Measurements from ENCODE around the gene BRINP1. TPM values are rescaled to one million over a fixed set of nuclear protein-coding genes. Genes with fewer than 3 reads are reported as not detected.

The BRINP1 gene
- total RNA-seq, 1 experiment from 2014 or later = 14.0 TPM

- Mint-ChIP-seq H3K27me3 (ENCODE audit: low read depth) (no peaks in the 10 kb centered on the region), H3K27ac (peak overlapping the region in 2 of 3 experiments; percentile 29 to 83; a peak in 1 of 7 replicates), H3K4me1 (peaks cover 39 to 53% of the 10 kb centered on the region in 2 experiments), H3K4me3 (no peak overlapping the region), H3K9me3 (no peaks in the 10 kb centered on the region), H3K36me3 (ENCODE audit: insufficient read depth in 1 of 3, low read depth in 3 of 3) (no peaks in the 10 kb centered on the region)
- TF ChIP-seq, protein P1, sequence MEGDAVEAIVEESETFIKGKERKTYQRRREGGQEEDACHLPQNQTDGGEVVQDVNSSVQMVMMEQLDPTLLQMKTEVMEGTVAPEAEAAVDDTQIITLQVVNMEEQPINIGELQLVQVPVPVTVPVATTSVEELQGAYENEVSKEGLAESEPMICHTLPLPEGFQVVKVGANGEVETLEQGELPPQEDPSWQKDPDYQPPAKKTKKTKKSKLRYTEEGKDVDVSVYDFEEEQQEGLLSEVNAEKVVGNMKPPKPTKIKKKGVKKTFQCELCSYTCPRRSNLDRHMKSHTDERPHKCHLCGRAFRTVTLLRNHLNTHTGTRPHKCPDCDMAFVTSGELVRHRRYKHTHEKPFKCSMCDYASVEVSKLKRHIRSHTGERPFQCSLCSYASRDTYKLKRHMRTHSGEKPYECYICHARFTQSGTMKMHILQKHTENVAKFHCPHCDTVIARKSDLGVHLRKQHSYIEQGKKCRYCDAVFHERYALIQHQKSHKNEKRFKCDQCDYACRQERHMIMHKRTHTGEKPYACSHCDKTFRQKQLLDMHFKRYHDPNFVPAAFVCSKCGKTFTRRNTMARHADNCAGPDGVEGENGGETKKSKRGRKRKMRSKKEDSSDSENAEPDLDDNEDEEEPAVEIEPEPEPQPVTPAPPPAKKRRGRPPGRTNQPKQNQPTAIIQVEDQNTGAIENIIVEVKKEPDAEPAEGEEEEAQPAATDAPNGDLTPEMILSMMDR (conservative IDR thresholded peaks at IDR 0.05) = no peak
- Histone ChIP-seq H3K27me3 (ENCODE audit: insufficient read depth, low read length) (no peaks in the 10 kb centered on the region), H2AFZ (ENCODE audit: low read length) (no peak overlapping the region), H3K56ac (ENCODE audit: insufficient read length, low read depth, low read length) (no peak overlapping the region), H2BK15ac (ENCODE audit: low read depth, low read length) (no peak overlapping the region), H2BK120ac (ENCODE audit: low read depth, low read length, poor library complexity, severe bottlenecking) (no peak overlapping the region), H2BK20ac (ENCODE audit: low read depth, low read length, poor library complexity, severe bottlenecking) (no peak overlapping the region), H3K9ac (ENCODE audit: extremely low read depth, insufficient read length, low read length) (no peak overlapping the region), H3K14ac (ENCODE audit: insufficient read depth, low read length) (no peak overlapping the region), H2BK5ac (ENCODE audit: insufficient read length, low read length) (no peak overlapping the region), H3K4me2 (ENCODE audit: insufficient read depth, insufficient read length, low read length) (no peak overlapping the region), H3K23me2 (ENCODE audit: insufficient read length, low read depth, low read length, poor library complexity, severe bottlenecking) (peaks cover 3% of the 10 kb centered on the region), H3K79me1 (ENCODE audit: insufficient read depth, low read depth, low read length, poor library complexity, severe bottlenecking) (no peaks in the 10 kb centered on the region), H3K4ac (ENCODE audit: low read depth, low read length) (no peak overlapping the region), H4K5ac (ENCODE audit: insufficient read length, low read depth, low read length) (no peak overlapping the region), H4K91ac (ENCODE audit: insufficient read length, low read depth, low read length) (no peak overlapping the region), H3K18ac (ENCODE audit: insufficient read length, low read depth, low read length) (no peak overlapping the region), H2AK5ac (ENCODE audit: insufficient read length, low read length) (no peak overlapping the region), H3K79me2 (ENCODE audit: insufficient read depth, low read length) (no peaks in the 10 kb centered on the region; the same call in 1 of the 2 replicates), H3K9me3 (ENCODE audit: control insufficient read depth, low read depth, low read length) (no peaks in the 10 kb centered on the region), H4K8ac (replicated peaks; ENCODE audit: insufficient read length, low read depth, low read length) (no peak overlapping the region), H3K4me1 (ENCODE audit: insufficient read depth, low read length) (peaks cover 11% of the 10 kb centered on the region; the same call in 1 of the 2 replicates), H4K20me1 (ENCODE audit: control insufficient read depth, insufficient read depth, insufficient read length) (no peaks in the 10 kb centered on the region), H3K27ac (ENCODE audit: insufficient read length, low read depth, low read length) (no peak overlapping the region), H3K23ac (ENCODE audit: insufficient read length, low read depth, low read length) (no peak overlapping the region), H2BK12ac (ENCODE audit: insufficient read length, low read depth, low read length) (no peak overlapping the region), H3T11ph (ENCODE audit: low read length) (no peak overlapping the region)
- DNase-seq = no peak
- WGBS (ENCODE audit: extremely low coverage, insufficient read length, low lambda C conversion rate) = no CpG with 5 or more reads among the region's 4 CpGs
Observed at GRCh38 chr9:119278171-119278570, 91.1 kb downstream of the BRINP1 start.

Data from H9 (cell line).